ENCODE measurements around the gene SMIM38.

SMIM38 gene

GRCh38 chr11:69161117-69161407 lies 5.3 kb downstream of the SMIM38 start:
- Histone ChIP-seq H3K4me3 (ENCODE audit: low read depth, low read length) (no peak overlapping the region), H4K12ac (ENCODE audit: low read depth, low read length) (no peak overlapping the region), H2BK120ac (ENCODE audit: insufficient read depth, low read length, poor library complexity) (no peak overlapping the region), H2BK5ac (ENCODE audit: low read depth, low read length, poor library complexity) (no peak overlapping the region), H3K14ac (ENCODE audit: low read length) (no peak overlapping the region), H3K4me1 (ENCODE audit: control insufficient read depth in 1 of 2, insufficient read depth in 2 of 2, low read length in 2 of 2) (peaks cover 0 to 3% of the 10 kb centered on the region in 2 experiments), H3K27ac (ENCODE audit: low read depth, low read length) (no peak overlapping the region), H3K18ac (ENCODE audit: low read length) (no peak overlapping the region), H2AK5ac (ENCODE audit: low read length) (no peak overlapping the region), H2AFZ (ENCODE audit: insufficient read depth, low read length, poor library complexity) (no peak overlapping the region), H3K27me3 (ENCODE audit: insufficient read depth, low read length) (no peaks in the 10 kb centered on the region), H3K79me1 (ENCODE audit: low read length) (no peaks in the 10 kb centered on the region), H3K4me2 (ENCODE audit: low read length) (no peak overlapping the region), H3K23ac (ENCODE audit: low read length) (no peak overlapping the region), H4K8ac (ENCODE audit: low read depth, low read length) (no peak overlapping the region), H3K4ac (ENCODE audit: low read depth, low read length) (no peak overlapping the region), H3K9ac (ENCODE audit: low read length) (no peak overlapping the region), H3K36me3 (ENCODE audit: control insufficient read depth in 1 of 2, insufficient read depth in 2 of 2, low read length in 2 of 2) (no peaks in the 10 kb centered on the region), H3K79me2 (ENCODE audit: control insufficient read depth, insufficient read depth, low read length, poor library complexity) (no peaks in the 10 kb centered on the region), H3K9me3 (ENCODE audit: insufficient read depth, low read depth, low read length) (peaks cover 6% of the 10 kb centered on the region), H2BK12ac (ENCODE audit: low read length) (no peak overlapping the region), H4K91ac (ENCODE audit: low read depth, low read length) (no peak overlapping the region)
- DNase-seq, result no peak
- WGBS (ENCODE audit: extremely low coverage, insufficient coverage, insufficient read length), result no CpG with 5 or more reads among the region's 5 CpGs

- no peak overlapping the region for H2AK5ac ChIP-seq (ENCODE audit: low read length)
- H3K79me1 ChIP-seq (ENCODE audit: low read length), result peaks cover 1% of the 10 kb centered on the region
- no peak overlapping the region for H3K4me3 ChIP-seq (ENCODE audit: low read depth, low read length)
- no peak overlapping the region for H4K91ac ChIP-seq (ENCODE audit: low read depth, low read length)
- no peak overlapping the region for H2BK5ac ChIP-seq (ENCODE audit: low read depth, low read length, poor library complexity)
- H4K12ac ChIP-seq (ENCODE audit: low read depth, low read length), result no peak overlapping the region
- no peak overlapping the region for H3K4me2 ChIP-seq (ENCODE audit: low read length)
- peaks cover 6% of the 10 kb centered on the region for H3K9me3 ChIP-seq (ENCODE audit: insufficient read depth, low read depth, low read length)
- no peak overlapping the region for H2AFZ ChIP-seq (ENCODE audit: insufficient read depth, low read length, poor library complexity)
- H3K27ac ChIP-seq (ENCODE audit: low read depth, low read length), result no peak overlapping the region
- no peak overlapping the region for H3K4ac ChIP-seq (ENCODE audit: low read depth, low read length)
- H3K23ac ChIP-seq (ENCODE audit: low read length), result no peak overlapping the region
- no peak overlapping the region for H3K18ac ChIP-seq (ENCODE audit: low read length)
- no peaks in the 10 kb centered on the region for H3K79me2 ChIP-seq (ENCODE audit: control insufficient read depth, insufficient read depth, low read length, poor library complexity)
- no peak overlapping the region for H3K9ac ChIP-seq (ENCODE audit: low read length)
- DNase-seq, result no peak
- H3K27me3 ChIP-seq (ENCODE audit: insufficient read depth, low read length), result no peaks in the 10 kb centered on the region
- peaks cover 0 to 6% of the 10 kb centered on the region in 2 experiments for H3K4me1 ChIP-seq (ENCODE audit: control insufficient read depth in 1 of 2, insufficient read depth in 2 of 2, low read length in 2 of 2)
- H4K8ac ChIP-seq (ENCODE audit: low read depth, low read length), result no peak overlapping the region
- no peak overlapping the region for H3K14ac ChIP-seq (ENCODE audit: low read length)
- H2BK120ac ChIP-seq (ENCODE audit: insufficient read depth, low read length, poor library complexity), result no peak overlapping the region
- no peak overlapping the region for H2BK12ac ChIP-seq (ENCODE audit: low read length)
- no peaks in the 10 kb centered on the region for H3K36me3 ChIP-seq (ENCODE audit: control insufficient read depth in 1 of 2, insufficient read depth in 2 of 2, low read length in 2 of 2)
These were observed 6.8 kb downstream of the SMIM38 start for GRCh38 chr11:69162505-69162904.

GRCh38 chr11:69163842-69164241 lies 8.1 kb downstream of the SMIM38 start:
- Histone ChIP-seq H3K79me1 (ENCODE audit: low read length) (peaks cover 1% of the 10 kb centered on the region), H2BK120ac (ENCODE audit: insufficient read depth, low read length, poor library complexity) (no peak overlapping the region), H3K9ac (ENCODE audit: low read length) (no peak overlapping the region), H3K27me3 (ENCODE audit: insufficient read depth, low read length) (no peaks in the 10 kb centered on the region), H3K14ac (ENCODE audit: low read length) (no peak overlapping the region), H3K18ac (ENCODE audit: low read length) (no peak overlapping the region), H3K27ac (ENCODE audit: low read depth, low read length) (no peak overlapping the region), H2AFZ (ENCODE audit: insufficient read depth, low read length, poor library complexity) (no peak overlapping the region), H3K4ac (ENCODE audit: low read depth, low read length) (no peak overlapping the region), H3K4me2 (ENCODE audit: low read length) (no peak overlapping the region), H3K9me3 (ENCODE audit: insufficient read depth, low read depth, low read length) (peaks cover 7% of the 10 kb centered on the region), H3K4me1 (ENCODE audit: control insufficient read depth in 1 of 2, insufficient read depth in 2 of 2, low read length in 2 of 2) (peaks cover 0 to 6% of the 10 kb centered on the region in 2 experiments), H4K8ac (ENCODE audit: low read depth, low read length) (no peak overlapping the region), H2BK12ac (ENCODE audit: low read length) (no peak overlapping the region), H3K36me3 (ENCODE audit: control insufficient read depth in 1 of 2, insufficient read depth in 2 of 2, low read length in 2 of 2) (no peaks in the 10 kb centered on the region), H4K91ac (ENCODE audit: low read depth, low read length) (no peak overlapping the region), H2BK5ac (ENCODE audit: low read depth, low read length, poor library complexity) (no peak overlapping the region), H4K12ac (ENCODE audit: low read depth, low read length) (no peak overlapping the region), H3K23ac (ENCODE audit: low read length) (no peak overlapping the region), H2AK5ac (ENCODE audit: low read length) (no peak overlapping the region), H3K79me2 (ENCODE audit: control insufficient read depth, insufficient read depth, low read length, poor library complexity) (no peaks in the 10 kb centered on the region), H3K4me3 (ENCODE audit: low read depth, low read length) (no peak overlapping the region)
- no peak for DNase-seq
- no CpG with 5 or more reads among the region's 1 CpG for WGBS (ENCODE audit: extremely low coverage, insufficient coverage, insufficient read length)

GRCh38 chr11:69164824-69165223 lies 9.1 kb downstream of the SMIM38 start:
- no peak overlapping the region for H3K23ac ChIP-seq (ENCODE audit: low read length)
- no peaks in the 10 kb centered on the region for H3K27me3 ChIP-seq (ENCODE audit: insufficient read depth, low read length)
- no peak overlapping the region for H4K12ac ChIP-seq (ENCODE audit: low read depth, low read length)
- H2AK5ac ChIP-seq (ENCODE audit: low read length), result no peak overlapping the region
- no peak overlapping the region for H3K4ac ChIP-seq (ENCODE audit: low read depth, low read length)
- no peak overlapping the region for H4K91ac ChIP-seq (ENCODE audit: low read depth, low read length)
- no peak overlapping the region for H2BK12ac ChIP-seq (ENCODE audit: low read length)
- H3K36me3 ChIP-seq (ENCODE audit: control insufficient read depth in 1 of 2, insufficient read depth in 2 of 2, low read length in 2 of 2), result no peaks in the 10 kb centered on the region
- H2BK120ac ChIP-seq (ENCODE audit: insufficient read depth, low read length, poor library complexity), result no peak overlapping the region
- H3K4me2 ChIP-seq (ENCODE audit: low read length), result no peak overlapping the region
- H2AFZ ChIP-seq (ENCODE audit: insufficient read depth, low read length, poor library complexity), result no peak overlapping the region
- H2BK5ac ChIP-seq (ENCODE audit: low read depth, low read length, poor library complexity), result no peak overlapping the region
- no peak overlapping the region for H3K14ac ChIP-seq (ENCODE audit: low read length)
- H3K9ac ChIP-seq (ENCODE audit: low read length), result no peak overlapping the region
- H3K79me2 ChIP-seq (ENCODE audit: control insufficient read depth, insufficient read depth, low read length, poor library complexity), result no peaks in the 10 kb centered on the region
- no peak for DNase-seq
- peaks cover 1% of the 10 kb centered on the region for H3K79me1 ChIP-seq (ENCODE audit: low read length)
- peaks cover 0 to 6% of the 10 kb centered on the region in 2 experiments for H3K4me1 ChIP-seq (ENCODE audit: control insufficient read depth in 1 of 2, insufficient read depth in 2 of 2, low read length in 2 of 2)
- H3K9me3 ChIP-seq (ENCODE audit: insufficient read depth, low read depth, low read length), result peaks cover 6% of the 10 kb centered on the region
- H3K4me3 ChIP-seq (ENCODE audit: low read depth, low read length), result no peak overlapping the region
- WGBS (ENCODE audit: extremely low coverage, insufficient coverage, insufficient read length), result no CpG with 5 or more reads among the region's 10 CpGs
- H4K8ac ChIP-seq (ENCODE audit: low read depth, low read length), result no peak overlapping the region
- no peak overlapping the region for H3K27ac ChIP-seq (ENCODE audit: low read depth, low read length)
- no peak overlapping the region for H3K18ac ChIP-seq (ENCODE audit: low read length)

GRCh38 chr11:69165775-69166174 lies 10.0 kb downstream of the SMIM38 start:
- H4K8ac ChIP-seq (ENCODE audit: low read depth, low read length), result no peak overlapping the region
- peaks cover 1% of the 10 kb centered on the region for H3K79me1 ChIP-seq (ENCODE audit: low read length)
- H3K9me3 ChIP-seq (ENCODE audit: insufficient read depth, low read depth, low read length), result peaks cover 6% of the 10 kb centered on the region
- no peak overlapping the region for H3K14ac ChIP-seq (ENCODE audit: low read length)
- no peak overlapping the region for H2BK120ac ChIP-seq (ENCODE audit: insufficient read depth, low read length, poor library complexity)
- no peak overlapping the region for H3K4me3 ChIP-seq (ENCODE audit: low read depth, low read length)
- H3K23ac ChIP-seq (ENCODE audit: low read length), result no peak overlapping the region
- no peak for DNase-seq
- no peak overlapping the region for H3K4me2 ChIP-seq (ENCODE audit: low read length)
- no peaks in the 10 kb centered on the region for H3K27me3 ChIP-seq (ENCODE audit: insufficient read depth, low read length)
- no peak overlapping the region for H2BK5ac ChIP-seq (ENCODE audit: low read depth, low read length, poor library complexity)
- H3K27ac ChIP-seq (ENCODE audit: low read depth, low read length), result no peak overlapping the region
- no peak overlapping the region for H4K12ac ChIP-seq (ENCODE audit: low read depth, low read length)
- H3K9ac ChIP-seq (ENCODE audit: low read length), result no peak overlapping the region
- WGBS (ENCODE audit: extremely low coverage, insufficient coverage, insufficient read length), result no CpG with 5 or more reads among the region's 2 CpGs
- H2BK12ac ChIP-seq (ENCODE audit: low read length), result no peak overlapping the region
- no peaks in the 10 kb centered on the region for H3K79me2 ChIP-seq (ENCODE audit: control insufficient read depth, insufficient read depth, low read length, poor library complexity)
- no peaks in the 10 kb centered on the region for H3K36me3 ChIP-seq (ENCODE audit: control insufficient read depth in 1 of 2, insufficient read depth in 2 of 2, low read length in 2 of 2)
- H3K4me1 ChIP-seq (ENCODE audit: control insufficient read depth in 1 of 2, insufficient read depth in 2 of 2, low read length in 2 of 2), result peaks cover 0 to 6% of the 10 kb centered on the region in 2 experiments
- H2AFZ ChIP-seq (ENCODE audit: insufficient read depth, low read length, poor library complexity), result no peak overlapping the region
- H3K4ac ChIP-seq (ENCODE audit: low read depth, low read length), result no peak overlapping the region
- H4K91ac ChIP-seq (ENCODE audit: low read depth, low read length), result no peak overlapping the region
- no peak overlapping the region for H3K18ac ChIP-seq (ENCODE audit: low read length)
- H2AK5ac ChIP-seq (ENCODE audit: low read length), result no peak overlapping the region

Measured in trophoblast cell (in vitro differentiated cells and primary cell).